ENCODE results near the gene ZNF324. TPM values are rescaled to one million over a fixed set of nuclear protein-coding genes. Genes with fewer than 3 reads are reported as not detected.

The ZNF324 gene
- total and polyA plus RNA-seq, 2 of the 4 experiments (the other 2 are of a cell fraction) = 6.0 to 6.6 TPM

DNA sequence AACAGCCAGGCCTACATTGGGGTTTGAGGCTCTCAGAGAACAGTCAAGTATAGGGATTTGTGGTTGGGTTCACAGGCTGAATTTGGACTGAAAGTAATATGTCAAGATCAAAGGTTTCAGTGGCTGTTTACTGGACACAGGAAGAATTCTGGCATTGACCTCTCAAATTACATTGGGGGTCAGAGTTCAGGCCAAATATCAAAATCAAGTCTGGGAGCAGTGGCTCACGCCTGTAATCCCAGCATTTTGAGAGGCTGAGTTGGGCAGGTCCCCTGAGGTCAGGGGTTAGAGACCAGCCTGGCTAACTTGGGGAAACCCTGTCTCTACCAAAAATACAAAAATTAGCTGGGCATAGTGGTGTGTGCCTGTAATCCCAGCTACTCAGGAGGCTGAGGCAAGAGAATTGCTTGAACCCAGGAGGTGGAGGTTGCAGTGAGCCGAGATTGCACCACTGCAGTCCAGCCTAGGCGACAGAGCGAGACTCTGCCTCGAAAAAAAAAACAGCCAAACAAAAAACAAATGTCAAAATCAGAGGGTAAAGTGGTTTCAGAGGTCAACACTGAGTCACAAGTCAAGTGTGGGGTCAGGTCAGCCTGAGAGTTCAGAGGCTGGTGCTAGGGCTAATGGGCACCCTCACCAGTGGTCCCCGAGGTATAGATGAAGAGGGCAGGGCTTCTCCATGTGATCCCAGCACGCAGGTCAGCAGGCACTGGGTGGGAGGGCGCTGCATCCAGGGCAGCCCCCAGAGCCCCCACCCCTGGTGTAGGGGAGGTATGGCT, 43.4 kb downstream of the ZNF324 start:
- Histone ChIP-seq H2BK20ac (ENCODE audit: low read depth, low read length) (no peak overlapping the region), H3K4ac (ENCODE audit: low read depth, low read length) (no peak overlapping the region), H4K5ac (ENCODE audit: low read depth, low read length) (no peak overlapping the region), H3K4me1 (ENCODE audit: control insufficient read depth, insufficient read depth, low read length) (no peaks in the 10 kb centered on the region), H3K27ac (ENCODE audit: insufficient read depth, low read length) (no peak overlapping the region), H3K9me1 (ENCODE audit: insufficient read depth, low read length) (no peaks in the 10 kb centered on the region), H3K27me3 (ENCODE audit: control insufficient read depth, insufficient read depth, low read length) (no peaks in the 10 kb centered on the region), H3K79me1 (ENCODE audit: low read depth in 1 of 2, low read length in 2 of 2) (peaks cover 4 to 30% of the 10 kb centered on the region in 2 experiments; a peak in 3 of 4 replicates), H3K56ac (ENCODE audit: extremely low read depth, insufficient read depth, low read length) (no peak overlapping the region), H3K4me2 (ENCODE audit: low read depth, low read length) (no peak overlapping the region), H3K36me3 (ENCODE audit: control insufficient read depth, insufficient read depth, low read length) (peaks cover 4% of the 10 kb centered on the region; the same call in 1 of the 2 replicates), H2AK5ac (ENCODE audit: low read depth, low read length) (no peak overlapping the region), H3K4me3 (ENCODE audit: insufficient read depth, low read depth, low read length) (no peak overlapping the region), H3K9me3 (ENCODE audit: control insufficient read depth, insufficient read depth, low read length) (peaks cover 2% of the 10 kb centered on the region; the same call in 1 of the 2 replicates), H2BK15ac (ENCODE audit: low read depth, low read length) (no peak overlapping the region), H2AFZ (replicated peaks; ENCODE audit: low read length, poor library complexity) (no peak overlapping the region), H2BK5ac (ENCODE audit: low read depth, low read length, poor library complexity, severe bottlenecking) (no peak overlapping the region), H3K14ac (replicated peaks; ENCODE audit: low read depth, low read length) (no peak overlapping the region), H2AK9ac (replicated peaks; ENCODE audit: low read depth, low read length, poor library complexity) (peak overlapping the region; percentile 55), H3K18ac (ENCODE audit: low read depth, low read length) (no peak overlapping the region), H4K20me1 (ENCODE audit: insufficient read depth, low read length) (no peaks in the 10 kb centered on the region), H3K9ac (ENCODE audit: low read depth, low read length) (no peak overlapping the region), H4K91ac (ENCODE audit: insufficient read depth, low read depth, low read length) (no peak overlapping the region), H2BK120ac (ENCODE audit: low read depth, low read length) (no peak overlapping the region), H3K23ac (ENCODE audit: low read depth, low read length) (no peak overlapping the region), H4K8ac (ENCODE audit: low read depth in 2 of 2, low read length in 2 of 2) (no peak overlapping the region)
- ATAC-seq (ENCODE audit: low read depth) (no peak), DNase-seq (no peak)
- POLR2A ChIA-PET (ENCODE audit: unreplicated experiment) = no interaction called here
- TF ChIP-seq, protein P1, sequence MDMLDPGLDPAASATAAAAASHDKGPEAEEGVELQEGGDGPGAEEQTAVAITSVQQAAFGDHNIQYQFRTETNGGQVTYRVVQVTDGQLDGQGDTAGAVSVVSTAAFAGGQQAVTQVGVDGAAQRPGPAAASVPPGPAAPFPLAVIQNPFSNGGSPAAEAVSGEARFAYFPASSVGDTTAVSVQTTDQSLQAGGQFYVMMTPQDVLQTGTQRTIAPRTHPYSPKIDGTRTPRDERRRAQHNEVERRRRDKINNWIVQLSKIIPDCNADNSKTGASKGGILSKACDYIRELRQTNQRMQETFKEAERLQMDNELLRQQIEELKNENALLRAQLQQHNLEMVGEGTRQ (IDR thresholded peaks at IDR 0.05; ENCODE audit: low read depth, low read length) = no peak
- TF ChIP-seq MAFK (IDR thresholded peaks at IDR 0.05; ENCODE audit: low read depth, low read length) (no peak), BHLHE40 (IDR thresholded peaks at IDR 0.05; ENCODE audit: low read depth, low read length) (no peak), MAZ (IDR thresholded peaks at IDR 0.05; ENCODE audit: borderline replicate concordance, low read depth, low read length) (no peak), RCOR1 (IDR thresholded peaks at IDR 0.05; ENCODE audit: insufficient replicate concordance, low read length) (no peak), CEBPB (IDR thresholded peaks at IDR 0.05; ENCODE audit: low read depth, low read length) (no peak), POLR2A (IDR thresholded peaks at IDR 0.05; ENCODE audit: low read depth, low read length) (no peak)
- in situ Hi-C loops (cut with MboI; ENCODE audit: low sequenced_read_pairs) = no loop called here
- dilution Hi-C loops (cut with HindIII; ENCODE audit: low sequenced_read_pairs, unreplicated experiment) = no loop called here
- CTCF ChIA-PET = no interaction called here
- no CpG with 5 or more reads among the region's 8 CpGs for WGBS, 2 experiments (ENCODE audit: extremely low coverage in 2 of 2, insufficient read length in 1 of 2)
- no TSS peak for BruUV-seq (replicated peaks)
- intact Hi-C loops (cut with micrococcal nuclease) = no loop called here
